GM18870 (cell line): ENCODE measurements around the gene TMPRSS6.

Experiments
- ATAC-seq: cut with Tn5 transposase; IDR thresholded peaks from one replicate; pipeline ENCODE4 v1.9.1; 2021; ENCODE audit warnings: moderate library complexity; ENCODE audit not compliant: unreplicated experiment

TMPRSS6 gene

GRCh38 chr22:37054056-37054395 lies 55.5 kb downstream of the TMPRSS6 start:
- no peak for ATAC-seq

GRCh38 chr22:37053310-37054055 lies 56.0 kb downstream of the TMPRSS6 start:
- no peak for ATAC-seq

- ATAC-seq, result no peak
Measured at GRCh38 chr22:37052386-37053309, 56.9 kb downstream of the TMPRSS6 start.

- ATAC-seq, result no peak
Measured at GRCh38 chr22:37051391-37052385, 57.8 kb downstream of the TMPRSS6 start, which contains the start of gene KCTD17. TSS of gene KCTD17 (plus strand) at chr22:37051742. CDS start at chr22:37051761, 19 bp downstream.

GRCh38 chr22:37050913-37051312 lies 58.6 kb downstream of the TMPRSS6 start:
- no peak for ATAC-seq

GRCh38 chr22:37049224-37049623 lies 60.3 kb downstream of the TMPRSS6 start:
- ATAC-seq, result no peak

GRCh38 chr22:37048133-37048532 lies 61.4 kb downstream of the TMPRSS6 start:
- ATAC-seq, result no peak

- ATAC-seq, result no peak
Measured at GRCh38 chr22:37047006-37047405, 62.5 kb downstream of the TMPRSS6 start.

- no peak for ATAC-seq
Measured at GRCh38 chr22:37046589-37046988, 62.9 kb downstream of the TMPRSS6 start.

- ATAC-seq, result no peak
Measured at GRCh38 chr22:37045958-37046357, 63.6 kb downstream of the TMPRSS6 start.

GRCh38 chr22:37044634-37045625 lies 64.6 kb downstream of the TMPRSS6 start:
- ATAC-seq, result no peak

GRCh38 chr22:37043828-37044538 lies 65.5 kb downstream of the TMPRSS6 start:
- no peak for ATAC-seq

GRCh38 chr22:37043209-37043827 lies 66.2 kb downstream of the TMPRSS6 start:
- ATAC-seq, result no peak

GRCh38 chr22:37039466-37039865 lies 70.0 kb downstream of the TMPRSS6 start:
- no peak for ATAC-seq

- no peak for ATAC-seq
Measured at GRCh38 chr22:37037669-37038068, 71.8 kb downstream of the TMPRSS6 start.

- ATAC-seq, result no peak
Measured at GRCh38 chr22:37036655-37037377, 72.7 kb downstream of the TMPRSS6 start.

GRCh38 chr22:37033605-37034430 lies 75.7 kb downstream of the TMPRSS6 start:
- no peak for ATAC-seq
